GM18499 (cell line): ENCODE data around the gene GGCT.
"Not testable (repeated sequence)": the region's sequence is repeated elsewhere in the genome, so short reads cannot be mapped to it uniquely, and the experiment has no call there.

Source experiments
- ATAC-seq: cut with Tn5 transposase; IDR thresholded peaks from one replicate; pipeline ENCODE4 v1.9.1; 2021; ENCODE audit warnings: moderate number of reproducible peaks; ENCODE audit not compliant: insufficient read depth, unreplicated experiment

The GGCT gene, protein sequence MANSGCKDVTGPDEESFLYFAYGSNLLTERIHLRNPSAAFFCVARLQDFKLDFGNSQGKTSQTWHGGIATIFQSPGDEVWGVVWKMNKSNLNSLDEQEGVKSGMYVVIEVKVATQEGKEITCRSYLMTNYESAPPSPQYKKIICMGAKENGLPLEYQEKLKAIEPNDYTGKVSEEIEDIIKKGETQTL

DNA sequence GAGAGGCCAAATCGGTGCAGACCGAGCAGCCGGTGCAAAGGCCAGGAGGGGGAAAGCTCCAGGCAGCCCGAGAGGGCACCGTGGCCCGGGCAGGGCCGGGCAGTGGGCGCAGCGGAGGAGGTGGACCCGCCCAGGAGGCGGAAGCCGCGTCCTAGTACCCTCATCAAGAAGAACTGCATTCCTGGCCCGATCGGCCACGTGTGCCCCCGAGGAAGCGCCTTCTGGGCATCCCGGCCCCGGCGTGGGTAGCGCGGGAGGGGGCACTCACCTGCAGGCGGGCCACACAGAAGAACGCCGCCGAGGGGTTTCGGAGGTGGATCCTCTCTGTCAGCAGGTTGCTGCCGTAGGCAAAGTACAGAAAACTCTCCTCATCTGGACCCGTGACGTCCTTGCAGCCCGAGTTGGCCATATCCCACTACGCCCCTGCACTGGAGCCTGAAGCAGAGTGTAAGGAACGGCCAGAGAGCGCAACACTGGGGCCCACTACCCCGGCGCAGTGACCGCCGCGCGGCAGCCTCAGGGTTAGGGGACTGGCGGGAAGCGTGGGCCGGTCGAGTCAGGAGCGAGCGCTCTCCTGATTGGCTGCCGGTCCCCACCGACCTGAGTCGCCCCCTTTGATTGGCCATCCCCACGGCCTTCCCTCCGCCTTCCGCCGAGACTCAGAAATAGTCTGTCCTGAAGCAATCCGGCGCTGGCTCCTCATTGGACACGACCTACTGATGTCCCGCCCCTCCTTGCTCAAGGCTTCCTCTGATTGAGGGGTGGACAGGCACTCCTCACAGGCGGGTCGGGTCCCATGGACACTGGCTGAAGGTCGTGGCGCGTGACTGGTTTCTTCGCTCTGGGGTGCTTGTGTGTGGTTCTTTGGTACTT lies at the start of gene GGCT:
GGCT (minus strand) TSS at position 529 of the 873 bp plus-strand sequence; CDS start at position 409, 120 bp downstream.
- peak; percentile 97 for ATAC-seq

DNA sequence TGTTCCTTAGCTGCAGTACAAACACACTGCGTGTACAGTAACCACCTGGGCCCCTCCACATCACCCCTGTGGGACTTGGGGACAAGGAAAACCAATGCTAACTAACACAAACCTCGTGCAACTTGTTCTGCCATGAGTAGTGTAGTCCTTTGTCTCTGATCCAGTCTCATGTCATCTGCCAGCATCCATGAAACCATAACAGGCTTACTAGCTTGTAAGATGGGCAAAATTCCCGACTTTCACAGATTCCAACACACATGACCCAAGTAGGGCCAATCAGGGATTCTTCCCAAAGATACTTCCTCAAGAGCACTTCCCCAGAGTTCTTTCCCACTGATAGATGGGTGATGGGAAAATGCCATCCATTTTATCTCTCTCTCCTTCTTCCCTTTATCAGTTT lies 48.9 kb upstream of the GGCT start:
- ATAC-seq, result no peak

GRCh38 chr7:30553141-30553540 lies 48.5 kb upstream of the GGCT start:
- ATAC-seq, result no peak

DNA sequence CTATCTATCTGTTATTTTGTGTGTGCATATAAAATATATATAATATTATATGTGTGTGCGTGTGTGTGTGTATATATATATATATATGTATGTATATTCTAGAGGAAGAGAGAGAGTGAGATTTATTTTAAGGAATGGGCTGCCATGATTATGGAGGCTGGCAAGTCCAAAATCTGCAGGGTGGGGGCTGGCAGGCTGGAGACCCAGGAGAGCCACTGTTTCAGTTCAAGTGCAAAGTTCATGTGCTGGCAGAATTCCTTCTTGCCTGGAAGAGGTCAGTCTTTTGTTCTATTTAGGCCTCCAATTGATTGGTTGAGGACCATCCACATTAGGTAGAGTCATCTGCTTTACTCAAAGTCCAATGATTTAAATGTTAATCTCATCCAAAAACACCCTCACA lies 47.7 kb upstream of the GGCT start:
- ATAC-seq, result no peak

GRCh38 chr7:30549931-30550493 lies 45.4 kb upstream of the GGCT start:
- ATAC-seq, result no peak

GRCh38 chr7:30548845-30549244 lies 44.2 kb upstream of the GGCT start:
- ATAC-seq, result no peak

- no peak for ATAC-seq
Observed at GRCh38 chr7:30546596-30546995, 42.0 kb upstream of the GGCT start.

DNA sequence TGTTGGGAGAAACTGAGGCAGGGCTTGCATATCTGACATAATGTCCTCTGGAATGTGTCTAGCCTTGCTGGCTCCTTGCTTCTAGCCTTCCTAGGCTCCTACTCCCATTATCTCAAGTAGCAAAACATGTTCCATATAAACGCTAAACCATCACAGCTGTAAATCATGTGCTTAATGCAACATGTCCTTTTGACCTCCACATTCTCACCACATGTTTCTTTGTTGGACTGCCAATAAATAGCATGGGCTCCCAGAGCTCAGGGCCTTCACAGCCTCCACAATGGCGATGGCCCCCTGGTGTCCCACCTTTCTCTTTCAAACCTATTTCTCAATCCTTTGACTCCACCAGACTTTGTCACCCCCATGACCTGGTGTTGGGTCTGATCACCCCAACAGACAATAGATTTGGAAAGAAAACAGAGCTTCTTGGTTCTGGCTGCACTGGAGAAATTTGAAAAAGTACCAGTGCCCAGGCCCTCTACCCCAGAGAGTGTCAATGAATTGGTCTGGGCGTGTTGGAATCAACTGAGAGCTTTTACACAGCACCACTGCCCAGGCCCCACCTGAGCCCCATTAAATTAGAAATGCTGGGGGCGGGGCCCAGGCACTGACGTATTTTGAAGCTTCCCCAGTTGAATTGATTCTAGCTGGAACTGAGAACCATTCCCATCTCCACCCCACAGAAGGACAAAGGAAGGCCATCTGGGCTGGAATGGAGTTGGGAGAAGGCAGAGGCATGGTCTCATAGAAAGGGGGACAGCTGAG lies 41.3 kb upstream of the GGCT start:
- no peak for ATAC-seq

DNA sequence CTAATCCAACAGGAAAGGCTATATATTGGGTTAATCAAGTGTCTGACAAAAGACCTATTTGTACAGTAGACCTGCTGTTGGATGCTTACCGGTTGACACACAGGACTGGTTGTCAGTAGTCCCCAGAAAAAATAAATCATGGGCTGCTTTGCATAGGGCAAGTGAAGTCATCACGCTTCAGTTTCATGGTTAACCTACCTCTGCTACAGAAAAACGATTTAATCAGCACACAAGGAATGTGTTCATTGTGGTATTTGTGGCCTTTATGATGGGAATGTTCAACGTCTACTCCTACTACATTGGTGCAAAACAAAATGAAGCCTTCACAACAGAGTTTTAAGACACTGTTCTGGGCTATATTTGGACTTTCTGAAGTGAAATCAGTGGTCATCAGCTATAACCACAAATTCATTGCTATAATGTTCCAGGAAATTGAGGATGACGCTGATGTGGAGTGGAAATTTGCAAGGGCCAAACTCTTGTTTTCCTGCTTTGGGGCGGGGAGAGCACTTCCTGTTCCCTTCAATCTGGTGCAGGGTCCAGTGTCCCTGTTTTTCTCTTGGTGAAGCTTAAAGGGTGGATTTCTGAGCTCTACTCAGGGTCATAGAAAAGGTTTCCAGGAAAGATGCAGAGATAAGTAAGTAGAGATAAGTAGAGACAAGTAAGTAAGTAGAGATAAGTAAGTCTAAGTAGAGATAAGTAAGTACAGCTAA lies 39.3 kb upstream of the GGCT start:
- no peak for ATAC-seq

GRCh38 chr7:30543115-30543514 lies 38.5 kb upstream of the GGCT start:
- ATAC-seq, result not testable (repeated sequence)

GRCh38 chr7:30533886-30534285 lies 29.3 kb upstream of the GGCT start:
- no peak for ATAC-seq

DNA sequence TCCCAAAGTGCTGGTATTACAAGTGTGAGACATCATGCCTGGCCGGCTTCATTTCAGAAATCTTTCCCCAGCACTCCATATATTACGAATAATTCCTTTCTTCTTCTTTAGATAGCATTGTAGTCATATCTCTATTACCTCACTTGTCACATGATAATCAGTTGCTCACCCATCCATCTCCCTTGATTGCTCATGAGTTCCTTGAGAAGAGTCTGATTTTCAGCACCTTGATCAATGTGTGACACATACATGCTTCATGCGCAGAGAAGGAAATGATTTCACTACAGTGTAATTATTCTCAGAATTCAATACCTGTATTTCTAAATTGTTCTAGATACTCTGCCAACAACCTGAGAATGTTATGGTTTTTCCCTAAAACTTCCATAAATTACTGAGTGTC lies 26.7 kb upstream of the GGCT start:
- no peak for ATAC-seq

- no peak for ATAC-seq
Observed at GRCh38 chr7:30530373-30530772, 25.7 kb upstream of the GGCT start.

- ATAC-seq, result no peak
Observed at GRCh38 chr7:30528779-30529178, 24.1 kb upstream of the GGCT start.

- ATAC-seq, result not testable (repeated sequence)
Observed at GRCh38 chr7:30527297-30527696, 22.7 kb upstream of the GGCT start.

- ATAC-seq, result no peak
Observed at GRCh38 chr7:30526163-30526562, 21.5 kb upstream of the GGCT start.

- no peak for ATAC-seq
Observed at GRCh38 chr7:30525429-30525828, 20.8 kb upstream of the GGCT start.

GRCh38 chr7:30524545-30524944 lies 19.9 kb upstream of the GGCT start:
- ATAC-seq, result no peak

DNA sequence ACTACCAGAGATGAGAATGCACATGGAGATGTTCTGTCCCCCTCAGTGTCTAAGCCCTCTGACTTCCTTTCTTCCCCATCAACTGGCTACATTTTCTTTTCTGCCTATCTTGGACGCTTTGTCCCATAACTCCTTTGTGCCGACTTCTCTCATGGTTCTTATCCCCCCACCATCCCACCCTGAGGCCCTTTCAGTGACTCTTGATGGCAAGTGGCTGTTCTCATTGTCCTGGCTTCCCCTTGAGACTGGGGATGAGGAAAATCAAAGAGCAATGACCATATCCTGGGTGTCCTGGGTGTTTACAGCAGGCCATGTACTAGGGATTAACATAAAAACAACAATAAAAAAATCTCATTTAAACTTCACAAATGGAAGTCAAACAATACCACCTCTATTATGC lies 18.8 kb upstream of the GGCT start:
- no peak for ATAC-seq

DNA sequence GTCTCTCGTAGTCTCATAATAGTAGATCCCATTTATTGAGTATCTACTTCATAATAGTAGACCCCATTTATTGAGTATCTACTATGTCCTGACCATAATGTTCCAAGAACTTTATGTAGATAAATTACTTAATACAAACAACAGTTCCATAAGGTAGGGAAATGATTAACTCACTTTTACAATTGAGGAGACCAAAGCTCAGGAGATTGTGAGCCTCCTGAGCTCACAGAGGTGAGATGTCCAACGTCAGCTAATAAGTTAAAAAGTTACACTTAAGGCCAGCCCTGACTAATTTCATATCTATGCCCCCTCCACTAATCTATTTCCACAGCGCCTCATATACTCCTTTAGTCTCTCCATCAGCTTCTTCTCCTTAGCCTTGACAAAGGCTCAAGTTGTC lies 17.5 kb upstream of the GGCT start:
- no peak for ATAC-seq
